Activated CD4-positive, alpha-beta memory T cell treated with anti-CD3 and anti-CD28 coated beads, Interleukin-2, amount 10 ng/mL, durations not matched to agents 7 days and 5 days (primary cell): ENCODE data around the gene ADGRB3. TPM values are rescaled to one million over a fixed set of nuclear protein-coding genes. Genes with fewer than 3 reads are reported as not detected.
"Not testable (repeated sequence)": the region's sequence is repeated elsewhere in the genome, so short reads cannot be mapped to it uniquely, and the experiment has no call there.

Experiments used
- CTCF ChIA-PET: fragments of 350-600 bp; sonication (Branson Sonifier 250); formaldehyde crosslinking; loops from one replicate; lab custom pipeline; 2021; ENCODE audit warnings: antibody characterized with exemption, inconsistent platforms; lab: Charles Lee
- POLR2A ChIA-PET: fragments of 350-600 bp; sonication (Branson Sonifier 250); formaldehyde crosslinking; loops from one replicate; lab custom pipeline; 2021; ENCODE audit warnings: antibody characterized with exemption; lab: Charles Lee
- DNase-seq: peaks from one replicate; pipeline ENCODE4 v3.0.0-alpha.2; 2020
- H3K27ac Mint-ChIP-seq: one replicate; pipeline ENCODE4 v1.8.0; 2021; ENCODE audit warnings: mild to moderate bottlenecking, mixed read lengths
- H3K27me3 Mint-ChIP-seq: one replicate; pipeline ENCODE4 v1.8.0; 2021; ENCODE audit warnings: mixed read lengths
- H3K36me3 Mint-ChIP-seq: one replicate; pipeline ENCODE4 v1.8.0; 2021; ENCODE audit warnings: low read depth, mixed read lengths
- H3K4me1 Mint-ChIP-seq: one replicate; pipeline ENCODE4 v1.8.0; 2021; ENCODE audit warnings: mixed read lengths
- H3K4me3 Mint-ChIP-seq: one replicate; pipeline ENCODE4 v1.8.0; 2021; ENCODE audit warnings: mild to moderate bottlenecking, mixed read lengths
- H3K9me3 Mint-ChIP-seq: one replicate; pipeline ENCODE4 v1.8.0; 2021; ENCODE audit warnings: mixed read lengths
- total RNA-seq, 2 experiments: library from RNA; stranded (reverse); gene quantifications; one replicate each; pipeline ENCODE4 v1.2.3, GENCODE V29; 2021

ADGRB3 gene
- total RNA-seq, 2 experiments from 2014 or later = not detected

GRCh38 chr6:68761985-68762384, 126.9 kb downstream of the ADGRB3 start:
- no peaks in the 10 kb centered on the region for H3K4me1 Mint-ChIP-seq
- ChIA-PET CTCF (no interaction called here), POLR2A (no interaction called here)
- no peaks in the 10 kb centered on the region for H3K36me3 Mint-ChIP-seq
- H3K9me3 Mint-ChIP-seq = no peaks in the 10 kb centered on the region
- no peak overlapping the region for H3K27ac Mint-ChIP-seq
- no peaks in the 10 kb centered on the region for H3K27me3 Mint-ChIP-seq
- H3K4me3 Mint-ChIP-seq = no peak overlapping the region
- no peak for DNase-seq

GRCh38 chr6:68771426-68771825, 136.3 kb downstream of the ADGRB3 start:
- H3K27me3 Mint-ChIP-seq = no peaks in the 10 kb centered on the region
- ChIA-PET CTCF (no interaction called here), POLR2A (no interaction called here)
- no peak overlapping the region for H3K4me3 Mint-ChIP-seq
- no peaks in the 10 kb centered on the region for H3K36me3 Mint-ChIP-seq
- no peak for DNase-seq
- H3K9me3 Mint-ChIP-seq = no peaks in the 10 kb centered on the region
- H3K27ac Mint-ChIP-seq = no peak overlapping the region
- no peaks in the 10 kb centered on the region for H3K4me1 Mint-ChIP-seq

GRCh38 chr6:68774843-68775242, 139.8 kb downstream of the ADGRB3 start:
- Mint-ChIP-seq H3K4me3 (no peak overlapping the region), H3K4me1 (no peaks in the 10 kb centered on the region), H3K27me3 (no peaks in the 10 kb centered on the region), H3K9me3 (no peaks in the 10 kb centered on the region), H3K27ac (no peak overlapping the region), H3K36me3 (no peaks in the 10 kb centered on the region)
- POLR2A ChIA-PET = no interaction called here
- CTCF ChIA-PET = no interaction called here
- DNase-seq = no peak

- Mint-ChIP-seq H3K4me1 (no peaks in the 10 kb centered on the region), H3K27me3 (no peaks in the 10 kb centered on the region), H3K4me3 (no peak overlapping the region), H3K36me3 (no peaks in the 10 kb centered on the region), H3K9me3 (no peaks in the 10 kb centered on the region), H3K27ac (no peak overlapping the region)
- no peak for DNase-seq
- ChIA-PET POLR2A (no interaction called here), CTCF (no interaction called here)
Observed at GRCh38 chr6:68776354-68776753, 141.3 kb downstream of the ADGRB3 start.

- ChIA-PET POLR2A (no interaction called here), CTCF (interaction anchor here (0.7 kb wide), 1 partner anchor 37 kb away, joined by 3 read pairs; no protein-coding TSS in a partner anchor)
- H3K27me3 Mint-ChIP-seq = no peaks in the 10 kb centered on the region
- no peaks in the 10 kb centered on the region for H3K4me1 Mint-ChIP-seq
- H3K36me3 Mint-ChIP-seq = no peaks in the 10 kb centered on the region
- H3K9me3 Mint-ChIP-seq = no peaks in the 10 kb centered on the region
- no peak overlapping the region for H3K27ac Mint-ChIP-seq
- no peak overlapping the region for H3K4me3 Mint-ChIP-seq
- DNase-seq = no peak
Observed at GRCh38 chr6:68777956-68778355, 142.9 kb downstream of the ADGRB3 start.

- ChIA-PET POLR2A (no interaction called here), CTCF (no interaction called here)
- Mint-ChIP-seq H3K27ac (no peak overlapping the region), H3K27me3 (no peaks in the 10 kb centered on the region), H3K36me3 (no peaks in the 10 kb centered on the region), H3K4me3 (no peak overlapping the region), H3K9me3 (no peaks in the 10 kb centered on the region), H3K4me1 (no peaks in the 10 kb centered on the region)
- DNase-seq = no peak
Observed at GRCh38 chr6:68778356-68779020, 143.4 kb downstream of the ADGRB3 start.

- no peak overlapping the region for H3K4me3 Mint-ChIP-seq
- H3K36me3 Mint-ChIP-seq = no peaks in the 10 kb centered on the region
- H3K27me3 Mint-ChIP-seq = no peaks in the 10 kb centered on the region
- ChIA-PET POLR2A (no interaction called here), CTCF (no interaction called here)
- no peak overlapping the region for H3K27ac Mint-ChIP-seq
- H3K4me1 Mint-ChIP-seq = no peaks in the 10 kb centered on the region
- no peak for DNase-seq
- H3K9me3 Mint-ChIP-seq = no peaks in the 10 kb centered on the region
Observed at GRCh38 chr6:68779366-68779765, 144.3 kb downstream of the ADGRB3 start.

- H3K36me3 Mint-ChIP-seq, H3K27me3 Mint-ChIP-seq, H3K4me3 Mint-ChIP-seq, DNase-seq, H3K4me1 Mint-ChIP-seq, CTCF ChIA-PET, H3K27ac Mint-ChIP-seq, H3K9me3 Mint-ChIP-seq, POLR2A ChIA-PET: not testable (repeated sequence)
Observed at GRCh38 chr6:68790128-68790527, 155.0 kb downstream of the ADGRB3 start.

GRCh38 chr6:68814976-68815375, 179.9 kb downstream of the ADGRB3 start:
- H3K36me3 Mint-ChIP-seq, DNase-seq, H3K9me3 Mint-ChIP-seq, H3K27me3 Mint-ChIP-seq, POLR2A ChIA-PET, H3K4me1 Mint-ChIP-seq, CTCF ChIA-PET, H3K4me3 Mint-ChIP-seq, H3K27ac Mint-ChIP-seq: not testable (repeated sequence)

GRCh38 chr6:68826501-68826900, 191.4 kb downstream of the ADGRB3 start:
- no peak overlapping the region for H3K27ac Mint-ChIP-seq
- H3K36me3 Mint-ChIP-seq = no peaks in the 10 kb centered on the region
- H3K9me3 Mint-ChIP-seq = no peaks in the 10 kb centered on the region
- H3K4me1 Mint-ChIP-seq = no peaks in the 10 kb centered on the region
- ChIA-PET CTCF (no interaction called here), POLR2A (no interaction called here)
- no peak overlapping the region for H3K4me3 Mint-ChIP-seq
- no peak for DNase-seq
- H3K27me3 Mint-ChIP-seq = no peaks in the 10 kb centered on the region

- no peaks in the 10 kb centered on the region for H3K36me3 Mint-ChIP-seq
- no peaks in the 10 kb centered on the region for H3K9me3 Mint-ChIP-seq
- H3K4me3 Mint-ChIP-seq = no peak overlapping the region
- no peaks in the 10 kb centered on the region for H3K4me1 Mint-ChIP-seq
- H3K27me3 Mint-ChIP-seq = no peaks in the 10 kb centered on the region
- POLR2A ChIA-PET = no interaction called here
- no peak for DNase-seq
- CTCF ChIA-PET = no interaction called here
- no peak overlapping the region for H3K27ac Mint-ChIP-seq
Observed at GRCh38 chr6:68834551-68834950, 199.5 kb downstream of the ADGRB3 start.

- Mint-ChIP-seq H3K4me3 (no peak overlapping the region), H3K4me1 (no peaks in the 10 kb centered on the region), H3K9me3 (no peaks in the 10 kb centered on the region), H3K27me3 (no peaks in the 10 kb centered on the region), H3K27ac (no peak overlapping the region), H3K36me3 (no peaks in the 10 kb centered on the region)
- no peak for DNase-seq
- ChIA-PET CTCF (no interaction called here), POLR2A (no interaction called here)
Observed at GRCh38 chr6:68838571-68838970, 203.5 kb downstream of the ADGRB3 start.

GRCh38 chr6:68852791-68853190, 217.7 kb downstream of the ADGRB3 start:
- H3K27ac Mint-ChIP-seq = no peak overlapping the region
- peaks cover 5% of the 10 kb centered on the region for H3K9me3 Mint-ChIP-seq
- H3K36me3 Mint-ChIP-seq = no peaks in the 10 kb centered on the region
- POLR2A ChIA-PET = no interaction called here
- no peaks in the 10 kb centered on the region for H3K27me3 Mint-ChIP-seq
- DNase-seq = no peak
- no peak overlapping the region for H3K4me3 Mint-ChIP-seq
- CTCF ChIA-PET = no interaction called here
- H3K4me1 Mint-ChIP-seq = no peaks in the 10 kb centered on the region

GRCh38 chr6:68859233-68859632, 224.2 kb downstream of the ADGRB3 start:
- Mint-ChIP-seq H3K36me3 (no peaks in the 10 kb centered on the region), H3K27me3 (no peaks in the 10 kb centered on the region), H3K4me3 (no peak overlapping the region), H3K27ac (no peak overlapping the region), H3K4me1 (no peaks in the 10 kb centered on the region), H3K9me3 (peaks cover 17% of the 10 kb centered on the region)
- POLR2A ChIA-PET = no interaction called here
- DNase-seq = no peak
- CTCF ChIA-PET = no interaction called here
